GM19239 (cell line): ENCODE results near the gene GFY.

Source experiments
- DNase-seq: peaks from one replicate; pipeline ENCODE4 v3.0.0; 2011; ENCODE audit warnings: low spot score; ENCODE audit not compliant: insufficient read length
- FAIRE-seq: peaks from 2 replicates; lab custom pipeline; 2011; peaks lifted over from hg19 to GRCh38; lab: Jason Lieb, UNC

The GFY gene

GRCh38 chr19:49427339-49427738 is 2.2 kb downstream of the GFY start:
- DNase-seq (no peak), FAIRE-seq (no peak)

- DNase-seq (no peak), FAIRE-seq (no peak)
These were observed 2.8 kb downstream of the GFY start for GRCh38 chr19:49427855-49428546.

- FAIRE-seq (no peak), DNase-seq (no peak)
These were observed 3.6 kb downstream of the GFY start for GRCh38 chr19:49428547-49429451.

- FAIRE-seq, result no peak
- DNase-seq, result no peak
These were observed 5.0 kb downstream of the GFY start for GRCh38 chr19:49430172-49430677.

GRCh38 chr19:49430678-49431329 is 5.6 kb downstream of the GFY start:
- FAIRE-seq, result no peak
- DNase-seq, result no peak

GRCh38 chr19:49431330-49431749 is 6.2 kb downstream of the GFY start:
- no peak for FAIRE-seq
- no peak for DNase-seq

- no peak for DNase-seq
- FAIRE-seq, result no peak
These were observed 7.2 kb downstream of the GFY start for GRCh38 chr19:49432141-49433073.

- DNase-seq, result no peak
- no peak for FAIRE-seq
These were observed 8.2 kb downstream of the GFY start for GRCh38 chr19:49433240-49433901.

- FAIRE-seq, result no peak
- no peak for DNase-seq
These were observed 9.9 kb downstream of the GFY start for GRCh38 chr19:49434907-49435583.

- no peak for DNase-seq
- FAIRE-seq, result no peak
These were observed 10.5 kb downstream of the GFY start for GRCh38 chr19:49435670-49436069.

GRCh38 chr19:49436381-49437017 is 11.3 kb downstream of the GFY start:
- DNase-seq, result no peak
- no peak for FAIRE-seq

GRCh38 chr19:49437231-49437630 is 12.0 kb downstream of the GFY start:
- DNase-seq (no peak), FAIRE-seq (no peak)

GRCh38 chr19:49438261-49438660 is 13.1 kb downstream of the GFY start:
- DNase-seq (no peak), FAIRE-seq (no peak)

GRCh38 chr19:49439836-49440235 is 14.6 kb downstream of the GFY start:
- DNase-seq, result no peak
- no peak for FAIRE-seq

- FAIRE-seq (no peak), DNase-seq (no peak)
These were observed 15.4 kb downstream of the GFY start for GRCh38 chr19:49440439-49441209.

GRCh38 chr19:49441210-49441959 is 16.2 kb downstream of the GFY start, which contains the start of gene SLC17A7:
Gene SLC17A7, minus strand, starts transcription at chr19:49441527. Its CDS starts 148 bp downstream, at chr19:49441379.
- FAIRE-seq (no peak), DNase-seq (no peak)

GRCh38 chr19:49441960-49442350 is 16.8 kb downstream of the GFY start:
- no peak for DNase-seq
- FAIRE-seq, result peak; percentile 53
